A673 (cell line): ENCODE data around the gene RANBP3L.

Experiments used
- CTCF ChIP-seq: fragments of 300-800, 200-600 bp; sonication (generic); conservative IDR thresholded peaks from 2 replicates; pipeline ENCODE4 v1.5.1; 2017; ENCODE audit warnings: low read depth, mild to moderate bottlenecking, antibody characterized with exemption, low read length, moderate library complexity, mixed read lengths
- EZH2 ChIP-seq: fragments of 200-600 bp; sonication (generic); IDR thresholded peaks from 2 replicates; pipeline ENCODE4 v1.6.1; 2017; ENCODE audit warnings: borderline replicate concordance, low read depth, mild to moderate bottlenecking, mixed read lengths, antibody characterized with exemption, low read length; ENCODE audit not compliant: poor library complexity, severe bottlenecking

DNA sequence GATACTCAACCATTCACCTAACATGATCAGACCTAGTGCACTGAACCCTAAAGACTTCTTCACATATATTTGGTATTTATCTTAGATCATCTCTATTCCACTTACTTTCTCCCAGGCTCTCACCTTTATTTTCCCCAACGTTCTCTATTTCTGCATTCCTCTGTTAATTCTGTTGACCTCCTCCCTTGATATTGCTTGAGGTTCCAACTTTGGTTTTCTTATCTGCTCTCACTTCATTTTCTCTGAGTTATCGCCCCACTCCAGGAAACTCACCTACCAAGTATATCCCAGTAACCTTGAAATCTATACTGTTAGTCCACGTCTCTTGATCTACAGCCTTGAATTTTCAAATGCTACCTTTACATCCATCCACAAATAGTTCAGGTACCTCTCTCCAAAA is 69.2 kb downstream of the RANBP3L start:
- TF ChIP-seq CTCF = no peak
- no peak for TF ChIP-seq EZH2
